COLO829 (cell line): Measurements from ENCODE around the gene RBM7.

Experiments
- DNase-seq: peaks from one replicate; pipeline ENCODE4 v3.0.0; 2012; ENCODE audit warnings: low spot score

Gene RBM7

GRCh38 chr11:114448749-114449482, 48.5 kb downstream of the RBM7 start:
- no peak for DNase-seq

GRCh38 chr11:114449845-114450244, 49.4 kb downstream of the RBM7 start:
- no peak for DNase-seq

- DNase-seq: no peak
Observed at GRCh38 chr11:114452399-114452798, 51.9 kb downstream of the RBM7 start.
